Skin of body (tissue), 2 donors: ENCODE measurements around the gene CCDC54. TPM values are rescaled to one million over a fixed set of nuclear protein-coding genes. Genes with fewer than 3 reads are reported as not detected.

Source experiments
- DNase-seq: peaks from one replicate; lab custom pipeline; 2025; lab: John Stamatoyannopoulos, UW
- total RNA-seq: library from RNA; depleted of rRNA; stranded (reverse); fragments of >200 nt; gene quantifications from one replicate; pipeline ENCODE4 v1.2.3, GENCODE V29; 2014

Gene CCDC54
- total RNA-seq, 1 donor from 2014 or later = not detected

GRCh38 chr3:107392549-107393165 lies 15.4 kb downstream of the CCDC54 start:
- DNase-seq = no peak

- DNase-seq = no peak
These were observed 17.3 kb downstream of the CCDC54 start for GRCh38 chr3:107394502-107394901.

GRCh38 chr3:107395066-107395465 lies 17.8 kb downstream of the CCDC54 start:
- no peak for DNase-seq

- DNase-seq = no peak
These were observed 24.1 kb downstream of the CCDC54 start for GRCh38 chr3:107401301-107401700.

- no peak for DNase-seq
These were observed 25.0 kb downstream of the CCDC54 start for GRCh38 chr3:107402214-107402613.

- DNase-seq = no peak
These were observed 27.7 kb downstream of the CCDC54 start for GRCh38 chr3:107404727-107405469.

- DNase-seq = no peak
These were observed 30.1 kb downstream of the CCDC54 start for GRCh38 chr3:107407355-107407754.

GRCh38 chr3:107408513-107408912 lies 31.3 kb downstream of the CCDC54 start:
- DNase-seq = no peak

- DNase-seq = no peak
These were observed 32.1 kb downstream of the CCDC54 start for GRCh38 chr3:107409365-107409764.

- no peak for DNase-seq
These were observed 33.4 kb downstream of the CCDC54 start for GRCh38 chr3:107410606-107411005.

- DNase-seq = no peak
These were observed 33.8 kb downstream of the CCDC54 start for GRCh38 chr3:107411056-107411455.

GRCh38 chr3:107411779-107412178 lies 34.5 kb downstream of the CCDC54 start:
- DNase-seq = no peak

- DNase-seq = no peak
These were observed 35.1 kb downstream of the CCDC54 start for GRCh38 chr3:107412376-107412775.

GRCh38 chr3:107413264-107413663 lies 36.0 kb downstream of the CCDC54 start:
- no peak for DNase-seq

GRCh38 chr3:107414325-107414964 lies 37.2 kb downstream of the CCDC54 start:
- DNase-seq = no peak

GRCh38 chr3:107416138-107416537 lies 38.9 kb downstream of the CCDC54 start:
- DNase-seq = no peak

- no peak for DNase-seq
These were observed 39.6 kb downstream of the CCDC54 start for GRCh38 chr3:107416886-107417285.

GRCh38 chr3:107421170-107421792 lies 44.0 kb downstream of the CCDC54 start:
- DNase-seq = peak; percentile 52

- no peak for DNase-seq
These were observed 44.6 kb downstream of the CCDC54 start for GRCh38 chr3:107421881-107422280.

GRCh38 chr3:107425033-107425432 lies 47.8 kb downstream of the CCDC54 start:
- no peak for DNase-seq

- DNase-seq = no peak
These were observed 49.0 kb downstream of the CCDC54 start for GRCh38 chr3:107426223-107426622.
